HFF-Myc (cell line): Measurements from ENCODE around the gene MME.

Experiments
- DNase-seq: peaks from one replicate; pipeline ENCODE4 v3.0.0-alpha.2; 2011; ENCODE audit warnings: low read depth; ENCODE audit errors: extremely low read depth
- H3K4me3 ChIP-seq: replicated peaks from 2 replicates; pipeline ENCODE4 v1.5.1; 2011; ENCODE audit warnings: low read depth, mild to moderate bottlenecking, control low read depth, low read length
- TF ChIP-seq, protein P1 (sequence below): IDR thresholded peaks from 2 replicates; pipeline ENCODE4 v1.5.1; 2012; ENCODE audit warnings: mild to moderate bottlenecking, low read depth, low read length, control low read depth; ENCODE audit errors: missing control alignments

Gene MME

GRCh38 chr3:155154255-155154654, 74.1 kb downstream of the MME start:
- DNase-seq, result no peak
- TF ChIP-seq, protein P1, sequence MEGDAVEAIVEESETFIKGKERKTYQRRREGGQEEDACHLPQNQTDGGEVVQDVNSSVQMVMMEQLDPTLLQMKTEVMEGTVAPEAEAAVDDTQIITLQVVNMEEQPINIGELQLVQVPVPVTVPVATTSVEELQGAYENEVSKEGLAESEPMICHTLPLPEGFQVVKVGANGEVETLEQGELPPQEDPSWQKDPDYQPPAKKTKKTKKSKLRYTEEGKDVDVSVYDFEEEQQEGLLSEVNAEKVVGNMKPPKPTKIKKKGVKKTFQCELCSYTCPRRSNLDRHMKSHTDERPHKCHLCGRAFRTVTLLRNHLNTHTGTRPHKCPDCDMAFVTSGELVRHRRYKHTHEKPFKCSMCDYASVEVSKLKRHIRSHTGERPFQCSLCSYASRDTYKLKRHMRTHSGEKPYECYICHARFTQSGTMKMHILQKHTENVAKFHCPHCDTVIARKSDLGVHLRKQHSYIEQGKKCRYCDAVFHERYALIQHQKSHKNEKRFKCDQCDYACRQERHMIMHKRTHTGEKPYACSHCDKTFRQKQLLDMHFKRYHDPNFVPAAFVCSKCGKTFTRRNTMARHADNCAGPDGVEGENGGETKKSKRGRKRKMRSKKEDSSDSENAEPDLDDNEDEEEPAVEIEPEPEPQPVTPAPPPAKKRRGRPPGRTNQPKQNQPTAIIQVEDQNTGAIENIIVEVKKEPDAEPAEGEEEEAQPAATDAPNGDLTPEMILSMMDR, result no peak
- no peak overlapping the region for H3K4me3 ChIP-seq

DNA sequence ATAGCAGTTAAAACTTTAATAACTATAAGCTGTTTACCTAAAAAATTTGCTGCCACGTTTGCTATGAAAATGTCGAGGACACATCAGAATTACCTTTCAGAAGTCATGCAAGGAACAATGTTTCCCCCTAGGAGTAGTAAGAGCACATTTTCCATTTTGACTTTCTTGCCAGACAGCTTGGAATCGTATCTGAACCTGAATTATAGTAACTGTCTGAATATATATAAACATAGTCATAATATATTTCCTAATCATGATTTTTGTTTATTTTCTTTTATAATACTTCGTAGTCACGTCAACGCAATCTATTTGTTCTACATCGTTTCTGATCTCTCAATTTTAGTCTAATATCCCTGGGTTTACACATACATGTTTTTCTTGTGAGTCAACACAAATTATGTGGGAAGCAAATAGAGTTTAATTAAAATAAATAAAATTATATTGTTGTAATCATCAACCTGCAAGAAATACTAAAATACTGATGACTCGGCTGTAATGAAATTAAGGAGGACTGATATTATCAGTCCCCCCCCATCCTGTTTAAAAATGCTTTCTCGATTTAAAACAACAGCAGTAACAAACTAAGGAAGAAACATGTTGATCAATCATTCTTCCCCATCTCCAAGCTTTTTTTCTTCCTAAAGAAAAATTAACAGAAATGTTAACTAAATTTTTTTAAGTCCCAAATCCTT, 78.4 kb downstream of the MME start:
- H3K4me3 ChIP-seq, result no peak overlapping the region
- DNase-seq, result no peak
- TF ChIP-seq, protein P1, result no peak

GRCh38 chr3:155159301-155159700, 79.2 kb downstream of the MME start:
- no peak overlapping the region for H3K4me3 ChIP-seq
- TF ChIP-seq, protein P1, result no peak
- DNase-seq, result no peak

DNA sequence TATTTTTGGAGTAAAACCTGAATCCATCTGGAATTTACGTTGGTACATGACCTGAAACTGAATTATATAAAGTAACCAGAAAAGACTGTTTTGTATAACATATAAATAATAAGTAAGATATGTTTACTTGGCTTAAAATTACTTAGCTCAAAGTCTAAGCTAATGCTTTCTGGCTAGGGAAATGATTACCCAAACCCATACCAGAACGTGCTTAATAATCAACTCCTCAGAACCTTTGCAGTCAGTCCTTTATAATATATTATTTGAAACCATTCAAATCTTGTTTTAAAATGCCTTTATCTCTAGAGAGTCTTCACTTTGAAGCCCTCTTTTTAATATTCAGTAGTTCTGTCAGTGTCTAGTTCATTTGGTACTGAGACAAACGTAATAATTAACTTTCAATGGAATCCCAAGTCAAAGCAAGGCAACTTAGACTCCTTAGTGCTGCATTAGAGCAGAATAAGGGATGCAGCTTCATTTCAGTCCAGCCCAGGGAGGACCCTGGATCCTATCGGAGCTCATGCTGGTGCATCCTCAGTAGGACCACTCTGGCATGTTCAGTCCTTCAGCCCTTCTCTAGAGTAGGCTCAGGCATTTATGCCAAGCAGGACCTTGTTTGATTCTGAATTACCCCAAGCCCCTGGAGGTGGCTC, 81.6 kb downstream of the MME start:
- no peak overlapping the region for H3K4me3 ChIP-seq
- TF ChIP-seq, protein P1, result no peak
- DNase-seq, result no peak

DNA sequence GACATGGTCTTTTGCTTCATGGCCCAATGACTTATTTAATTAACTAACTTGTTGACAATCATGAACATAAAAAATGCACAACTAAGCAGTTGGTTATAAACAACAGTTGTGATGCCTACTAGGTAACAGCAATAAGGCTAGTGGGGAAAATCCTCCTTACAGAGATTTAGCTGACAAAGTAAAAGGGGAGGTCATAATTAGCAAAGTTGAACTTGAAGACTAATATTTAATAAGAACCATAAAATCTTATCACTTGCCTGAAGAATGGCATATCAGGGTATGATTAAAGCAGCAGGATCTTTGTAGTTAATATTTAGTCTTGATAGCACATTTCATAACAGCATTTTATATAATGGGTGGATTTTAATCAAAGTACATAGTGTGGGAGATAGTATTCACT, 84.2 kb downstream of the MME start:
- TF ChIP-seq, protein P1, result no peak
- no peak for DNase-seq
- no peak overlapping the region for H3K4me3 ChIP-seq

- no peak overlapping the region for H3K4me3 ChIP-seq
- no peak for DNase-seq
- TF ChIP-seq, protein P1, result no peak
These were observed 86.3 kb downstream of the MME start for GRCh38 chr3:155166441-155166840.

DNA sequence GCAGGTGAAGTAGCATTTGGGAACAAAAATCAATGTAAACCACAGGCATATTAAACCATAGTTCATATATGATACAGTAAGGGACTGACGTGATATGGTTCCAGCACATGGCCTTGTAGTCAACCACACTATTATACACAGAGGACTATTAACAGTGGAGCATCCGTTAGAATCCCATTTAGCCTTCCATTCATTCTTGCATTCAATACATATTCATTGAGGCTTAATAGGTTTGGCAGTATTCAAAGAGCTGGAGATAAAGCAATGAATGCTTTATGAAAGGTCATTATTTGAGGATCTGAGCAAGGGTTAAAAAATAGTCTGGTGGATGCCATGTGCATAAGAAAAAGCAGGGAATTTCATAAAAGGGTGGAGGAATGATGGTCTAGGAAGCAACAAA, 89.1 kb downstream of the MME start:
- TF ChIP-seq, protein P1, result no peak
- no peak overlapping the region for H3K4me3 ChIP-seq
- DNase-seq, result no peak
